HK-2 (cell line): ENCODE data around the gene CUL9.
A peak's percentile ranks its signal among the peaks of the same experiment; 100 is the strongest.
"Not testable (repeated sequence)": the region's sequence is repeated elsewhere in the genome, so short reads cannot be mapped to it uniquely, and the experiment has no call there.

Source experiments
- DNase-seq: peaks from one replicate; pipeline ENCODE4 v3.0.0-alpha.2; 2018; ENCODE audit not compliant: unreplicated experiment

The CUL9 gene

DNA sequence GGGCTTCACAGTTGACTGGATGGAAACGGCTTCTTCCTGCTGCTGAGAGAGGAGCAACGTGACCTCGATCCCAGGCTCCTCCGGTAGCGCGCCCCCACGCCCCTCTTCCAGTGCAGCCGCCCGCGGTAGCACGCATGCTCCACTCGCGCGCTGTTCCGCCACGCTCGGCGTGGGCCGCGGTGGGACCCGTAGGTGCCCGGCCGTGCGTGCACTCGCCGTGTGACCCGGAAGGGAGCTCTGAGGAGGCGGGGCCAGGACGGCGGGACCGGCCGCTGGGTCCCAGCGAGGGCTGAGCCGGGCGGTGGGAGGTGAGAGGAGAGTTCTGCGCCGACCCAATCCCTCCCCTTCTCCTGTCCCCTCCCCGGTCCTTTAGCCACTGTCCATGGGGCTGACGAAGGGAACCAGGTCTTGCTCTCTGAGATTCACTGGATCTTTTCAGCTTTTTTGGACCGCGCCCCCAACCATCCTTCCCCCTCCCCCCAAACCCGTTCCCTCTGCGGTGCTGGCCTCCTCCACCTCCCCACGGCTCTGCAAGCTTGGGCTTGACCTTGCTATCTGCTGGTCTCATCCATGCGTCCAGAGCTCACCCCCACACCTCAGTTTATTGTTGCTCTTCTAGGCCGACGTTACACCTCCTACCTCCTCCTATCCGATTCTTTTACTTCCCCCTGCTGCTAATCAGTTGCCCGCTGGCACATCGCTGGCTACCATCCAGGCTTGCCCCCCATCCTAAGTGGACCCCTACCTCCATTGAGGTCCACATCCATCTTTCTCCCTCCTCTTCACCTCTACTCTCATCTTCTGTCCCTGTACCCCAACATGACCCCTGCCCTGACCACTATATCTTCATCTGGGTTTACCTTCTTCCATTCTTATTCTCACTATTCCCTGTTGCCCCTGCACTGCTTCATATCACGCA lies at the start of gene CUL9:
Gene CUL9, plus strand, starts transcription at position 255 of the 919 bp plus-strand sequence. CDS start 2,115 bp downstream, outside the sequence.
- peak; percentile 73 for DNase-seq

- no peak for DNase-seq
These were observed 43.7 kb upstream of the CUL9 start for GRCh38 chr6:43138267-43138666.

DNA sequence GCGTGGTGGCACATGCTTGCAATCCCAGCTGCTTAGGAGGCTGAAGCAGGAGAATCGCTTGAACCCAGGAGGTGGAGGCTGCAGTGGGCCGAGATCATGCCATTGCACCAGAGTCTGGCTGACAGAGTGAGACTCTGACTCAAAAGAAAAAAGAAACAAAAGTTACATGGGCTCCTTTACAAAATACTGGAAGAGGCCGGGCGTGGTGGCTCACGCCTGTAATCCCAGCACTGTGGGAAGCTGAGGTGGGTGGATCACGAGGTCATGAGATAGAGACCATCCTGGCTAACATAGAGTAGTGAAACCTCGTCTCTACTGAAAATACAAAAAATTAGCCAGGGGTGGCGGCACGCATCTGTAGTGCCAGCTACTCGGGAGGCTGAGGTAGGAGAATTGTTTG lies 42.0 kb upstream of the CUL9 start:
- not testable (repeated sequence) for DNase-seq

DNA sequence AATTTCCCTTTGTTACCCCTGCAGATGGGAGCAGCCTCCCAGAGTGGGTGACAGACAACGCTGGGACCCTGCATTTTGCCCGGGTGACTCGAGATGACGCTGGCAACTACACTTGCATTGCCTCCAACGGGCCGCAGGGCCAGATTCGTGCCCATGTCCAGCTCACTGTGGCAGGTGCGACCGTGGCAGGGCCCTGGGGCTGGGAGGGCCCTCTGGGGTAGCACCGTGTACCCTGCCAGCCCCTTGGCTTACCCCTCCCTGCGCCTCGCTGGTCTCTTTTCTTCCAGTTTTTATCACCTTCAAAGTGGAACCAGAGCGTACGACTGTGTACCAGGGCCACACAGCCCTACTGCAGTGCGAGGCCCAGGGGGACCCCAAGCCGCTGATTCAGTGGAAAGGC lies 40.4 kb upstream of the CUL9 start:
- DNase-seq: no peak

DNA sequence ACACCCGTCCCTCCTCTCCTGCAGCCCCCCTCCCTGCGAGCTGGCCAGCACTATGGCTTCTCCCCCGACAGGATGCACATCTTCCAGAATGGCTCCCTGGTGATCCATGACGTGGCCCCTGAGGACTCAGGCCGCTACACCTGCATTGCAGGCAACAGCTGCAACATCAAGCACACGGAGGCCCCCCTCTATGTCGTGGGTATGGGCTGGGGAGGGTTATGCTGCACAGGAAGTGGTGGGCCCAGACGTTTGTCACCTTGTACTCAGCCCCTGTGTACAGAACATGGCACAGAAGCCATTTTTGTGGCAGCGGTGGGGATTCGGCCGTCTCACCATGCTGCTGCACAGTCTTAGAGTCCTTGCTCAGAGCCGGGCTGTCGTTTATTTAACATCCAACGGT lies 39.9 kb upstream of the CUL9 start:
- no peak for DNase-seq

GRCh38 chr6:43143235-43144128 lies 38.5 kb upstream of the CUL9 start:
- DNase-seq: peak; percentile 90

DNA sequence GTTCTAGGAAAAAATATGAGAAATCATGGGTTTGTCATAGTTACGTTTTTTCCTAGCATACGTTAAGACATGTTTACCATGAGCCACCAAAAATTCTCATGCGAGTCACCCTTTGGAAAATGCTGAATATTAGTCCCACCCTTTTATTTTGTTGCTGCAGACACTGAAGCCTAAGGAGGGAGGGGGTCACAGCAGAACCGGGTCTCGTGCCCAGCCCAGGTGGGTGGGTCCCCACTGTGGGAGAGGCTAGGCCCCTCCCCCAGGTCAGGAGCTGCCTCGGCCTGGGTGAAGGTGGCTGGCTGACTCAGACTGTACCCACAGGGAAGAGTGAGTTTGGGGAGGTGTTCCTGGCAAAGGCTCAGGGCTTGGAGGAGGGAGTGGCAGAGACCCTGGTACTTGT lies 37.1 kb upstream of the CUL9 start:
- DNase-seq: no peak

- no peak for DNase-seq
These were observed 35.7 kb upstream of the CUL9 start for GRCh38 chr6:43146261-43146660.

- DNase-seq: no peak
These were observed 35.0 kb upstream of the CUL9 start for GRCh38 chr6:43146709-43147688.

DNA sequence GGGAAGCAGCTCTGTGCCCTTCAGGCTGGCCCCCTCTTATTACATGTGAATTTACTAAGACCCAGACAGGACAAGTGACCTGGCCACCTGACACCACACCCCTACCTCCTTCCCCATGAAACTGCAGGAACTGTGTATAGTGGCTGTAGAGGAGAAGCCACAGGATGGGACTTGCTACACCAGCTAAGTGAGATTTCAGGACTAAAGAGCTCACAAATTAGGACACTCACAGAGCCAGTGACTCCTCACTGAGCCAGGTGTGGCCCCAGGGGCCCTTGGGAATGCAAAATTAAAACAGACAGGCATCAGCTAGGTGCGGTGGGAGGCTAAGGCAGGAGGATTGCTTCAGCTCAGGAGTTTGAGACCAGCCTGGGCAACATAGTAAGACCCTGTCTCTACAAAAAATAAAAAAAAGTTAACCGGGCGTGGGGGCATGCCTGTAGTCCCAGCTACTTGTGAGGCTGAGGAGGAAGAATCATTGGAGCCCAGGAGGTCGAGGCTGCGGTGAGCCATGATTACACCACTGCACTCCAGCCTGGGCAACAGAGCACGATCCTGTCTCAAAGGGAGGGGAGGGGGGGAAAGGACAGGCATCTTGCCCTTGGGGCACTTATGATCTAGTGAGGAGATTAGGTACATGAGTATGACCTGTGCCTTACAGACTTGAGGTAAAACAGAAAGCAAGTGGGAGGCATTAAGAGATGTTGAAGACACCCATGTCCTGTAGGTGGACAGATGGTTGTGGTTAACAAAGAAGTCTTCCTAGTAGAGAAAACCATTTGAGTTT lies 34.1 kb upstream of the CUL9 start:
- DNase-seq: no peak

GRCh38 chr6:43149265-43149664 lies 32.7 kb upstream of the CUL9 start:
- DNase-seq: no peak

GRCh38 chr6:43150051-43150751 lies 31.8 kb upstream of the CUL9 start:
- DNase-seq: no peak

- no peak for DNase-seq
These were observed 22.4 kb upstream of the CUL9 start for GRCh38 chr6:43159599-43159998.

DNA sequence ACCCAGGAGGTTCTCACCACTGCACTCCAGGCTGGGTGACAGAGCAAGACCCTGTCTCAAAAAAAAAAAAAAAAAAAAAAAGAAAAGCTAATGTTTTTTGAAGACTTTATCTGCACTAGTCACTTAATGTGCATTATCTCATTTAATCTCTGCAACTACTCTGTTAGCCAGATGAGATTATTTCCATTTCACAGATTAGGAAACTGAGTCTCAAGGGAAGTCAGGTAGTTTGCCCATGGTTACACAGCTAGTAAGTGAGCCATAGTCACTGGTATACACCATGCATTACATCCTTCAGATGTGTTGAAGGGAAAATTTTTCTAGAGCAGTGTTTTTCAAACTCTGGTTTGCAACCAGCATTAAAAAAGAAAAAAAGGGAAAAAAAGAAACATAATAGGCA lies 18.1 kb upstream of the CUL9 start:
- no peak for DNase-seq

DNA sequence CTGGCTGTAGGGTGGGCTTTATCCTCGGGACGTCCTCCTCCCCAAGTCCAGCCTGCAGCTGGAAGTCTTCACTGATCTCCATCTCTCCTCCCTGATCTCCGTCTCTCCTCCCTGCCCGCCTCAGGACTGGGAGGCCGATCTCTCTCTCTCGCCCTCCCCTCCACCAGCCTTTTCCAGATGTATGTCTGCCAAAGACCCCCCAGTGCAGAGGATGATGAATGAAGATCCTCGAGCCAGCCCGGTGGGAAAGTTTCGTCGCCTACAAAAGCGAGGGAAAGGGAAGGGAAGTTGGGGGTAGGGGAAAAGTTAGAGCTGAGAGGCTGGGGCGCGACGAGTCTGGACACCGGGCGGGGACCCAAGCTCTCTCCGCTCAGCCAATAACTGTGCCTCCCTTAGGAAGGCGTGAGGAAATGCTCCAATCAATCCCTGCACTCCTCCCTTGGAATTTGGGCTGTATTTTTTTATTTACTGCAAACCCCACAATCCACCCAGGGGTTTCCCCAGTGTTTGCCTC lies 11.5 kb upstream of the CUL9 start:
- no peak for DNase-seq

DNA sequence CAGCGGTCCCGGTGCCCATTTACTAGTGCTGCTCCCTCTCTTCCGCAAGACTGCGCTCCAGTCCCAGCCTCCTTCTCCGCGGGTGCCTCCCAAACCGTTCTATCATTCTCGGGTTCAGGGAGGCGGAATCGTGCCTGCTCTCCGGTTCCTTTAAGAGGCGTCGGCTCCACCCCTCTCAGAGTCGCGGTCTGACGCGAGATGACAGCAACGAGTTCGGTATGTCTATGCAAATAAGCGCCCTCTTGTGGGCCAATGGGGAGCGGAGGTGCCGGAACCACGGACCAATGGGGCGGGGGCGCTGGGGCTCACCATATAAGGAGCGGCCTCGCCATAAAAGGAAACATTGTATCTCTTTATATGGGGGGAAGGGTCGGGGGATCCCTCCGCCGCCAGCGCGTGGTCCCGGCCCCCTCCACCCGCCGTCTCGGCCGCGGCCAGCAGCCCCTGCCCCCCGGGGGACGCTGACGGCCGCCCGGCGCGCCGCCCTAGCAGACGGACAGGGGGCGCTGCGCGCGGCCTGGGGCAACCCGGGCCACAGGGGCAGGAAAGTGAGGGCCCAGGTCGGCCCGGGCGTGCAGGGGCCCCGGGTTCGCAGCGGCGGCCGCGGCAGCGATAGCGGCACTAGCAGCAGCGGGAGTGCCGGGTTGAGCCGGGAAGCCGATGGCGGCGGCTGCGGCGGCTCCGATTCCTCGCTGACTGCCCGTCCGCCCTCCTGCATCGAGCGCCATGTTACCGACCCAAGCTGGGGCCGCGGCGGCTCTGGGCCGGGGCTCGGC lies 10.9 kb upstream of the CUL9 start, which contains the start of gene SRF:
Gene SRF, plus strand, starts transcription at position 339 of the 776 bp plus-strand sequence. Its CDS starts 388 bp downstream, at position 727.
- DNase-seq: peak; percentile 99

- DNase-seq: peak; percentile 41
These were observed 10.3 kb upstream of the CUL9 start for GRCh38 chr6:43171707-43172103.

- DNase-seq: peak; percentile 68
These were observed 9.6 kb upstream of the CUL9 start for GRCh38 chr6:43172104-43173007.
